ENCODE results near the gene DDA1.

The DDA1 gene

DNA sequence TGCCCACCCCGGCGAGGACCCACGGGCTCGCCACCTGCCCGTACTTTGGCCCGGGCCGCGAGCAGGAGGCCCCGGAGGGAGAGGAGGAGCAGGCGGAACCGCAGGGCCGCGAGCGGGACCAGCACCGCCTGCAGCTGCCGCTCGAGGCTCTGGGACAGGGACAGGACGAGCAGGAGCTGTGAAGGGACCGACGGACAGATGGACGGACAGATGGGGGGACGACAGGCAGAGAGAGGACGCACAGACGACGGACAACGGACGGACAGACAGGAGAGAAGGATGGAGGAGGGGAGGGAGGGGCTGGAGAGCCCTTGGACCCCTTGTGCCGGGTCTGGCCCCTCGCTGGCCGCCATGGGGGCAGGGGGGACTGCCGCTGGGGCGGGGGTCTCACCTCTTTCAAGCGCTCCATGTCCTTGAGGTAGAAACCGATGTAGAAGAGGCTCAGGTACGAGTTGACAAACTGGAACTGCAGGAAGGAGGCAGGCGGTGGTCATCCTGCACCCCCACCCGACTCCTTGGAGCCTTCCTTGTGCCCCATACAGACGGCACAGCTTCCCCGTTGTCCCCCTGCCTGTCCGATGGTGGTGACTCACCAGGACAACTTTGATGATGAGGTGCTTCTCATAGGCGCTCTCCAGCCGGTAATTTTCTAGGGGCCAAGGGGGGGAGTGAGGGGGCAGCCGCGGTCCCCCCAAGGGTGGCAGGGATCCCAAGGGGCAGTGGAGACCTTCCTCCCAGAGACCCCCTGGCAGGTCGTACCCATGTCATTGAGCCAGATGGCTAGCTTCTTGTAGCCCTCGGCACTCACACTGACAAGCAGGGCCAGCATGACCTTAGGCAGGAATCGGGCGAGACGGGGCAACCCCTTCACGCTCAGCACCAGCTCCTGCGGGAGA is 20.3 kb downstream of the DDA1 start:
- no peak for DNase-seq (ENCODE audit: low read depth in 2 of 2)

DNA sequence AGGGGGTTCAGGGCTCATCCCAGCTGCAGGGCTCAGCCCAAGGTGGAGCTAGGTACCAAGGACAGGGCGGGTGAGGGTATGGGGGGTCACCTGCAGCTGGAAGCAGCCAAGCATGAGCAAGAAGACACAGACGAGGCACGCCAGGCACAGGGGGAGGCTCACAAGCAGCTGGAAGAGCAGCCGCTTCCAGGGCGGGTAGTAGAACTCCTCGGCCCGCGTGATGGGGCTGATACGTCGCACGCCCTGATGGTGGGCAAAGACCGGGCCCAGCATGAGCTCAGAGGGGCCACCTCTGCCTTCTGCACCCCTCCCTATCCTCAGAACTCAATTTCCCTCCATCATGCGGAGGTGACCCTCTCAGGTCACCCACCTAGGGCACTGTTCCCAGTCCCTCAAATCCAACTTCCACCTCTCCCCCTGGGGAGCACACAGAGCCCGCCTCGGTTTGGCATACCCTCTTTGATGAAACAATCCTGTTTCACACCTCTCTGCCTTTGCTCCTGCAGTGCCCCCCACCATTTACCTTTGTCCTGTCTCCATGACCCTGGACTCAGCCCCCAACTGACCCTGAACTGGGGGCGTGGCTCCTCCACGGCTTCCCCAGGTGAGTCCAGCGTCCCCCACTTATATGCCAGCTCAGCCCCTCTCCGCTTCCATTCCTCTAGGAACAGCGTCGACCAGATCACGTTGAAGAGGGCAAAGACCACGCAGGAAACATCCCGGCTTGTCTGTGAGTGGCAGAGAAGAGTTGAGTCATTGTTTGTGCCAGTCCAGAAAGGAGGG is 21.1 kb downstream of the DDA1 start:
- no peak for DNase-seq (ENCODE audit: low read depth in 2 of 2)

DNA sequence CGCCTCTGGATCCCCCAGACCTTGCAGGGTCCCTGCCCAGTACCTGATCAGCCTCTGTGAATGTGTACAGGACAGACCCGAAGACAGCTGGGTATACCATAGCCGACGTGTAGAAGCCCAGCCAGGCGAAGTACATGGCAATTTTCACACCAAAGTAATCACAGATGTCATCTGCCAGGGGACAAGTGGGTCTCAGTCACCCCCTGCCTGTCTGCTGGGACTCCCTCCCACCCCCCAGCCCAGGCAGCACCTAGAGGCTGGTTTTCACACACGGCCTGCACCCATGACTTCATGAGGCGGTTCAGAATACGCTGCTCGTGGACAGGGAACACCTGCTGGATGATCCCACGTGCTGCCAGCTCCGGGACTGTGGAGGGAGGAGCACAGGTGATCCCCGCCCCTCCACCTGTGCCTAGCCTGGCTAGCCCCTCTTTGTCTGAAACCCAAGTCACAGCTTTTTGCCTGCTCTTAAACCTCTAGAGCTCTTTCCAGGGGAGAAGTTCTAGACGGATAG is 21.7 kb downstream of the DDA1 start:
- no peak for DNase-seq (ENCODE audit: low read depth in 2 of 2)

DNA sequence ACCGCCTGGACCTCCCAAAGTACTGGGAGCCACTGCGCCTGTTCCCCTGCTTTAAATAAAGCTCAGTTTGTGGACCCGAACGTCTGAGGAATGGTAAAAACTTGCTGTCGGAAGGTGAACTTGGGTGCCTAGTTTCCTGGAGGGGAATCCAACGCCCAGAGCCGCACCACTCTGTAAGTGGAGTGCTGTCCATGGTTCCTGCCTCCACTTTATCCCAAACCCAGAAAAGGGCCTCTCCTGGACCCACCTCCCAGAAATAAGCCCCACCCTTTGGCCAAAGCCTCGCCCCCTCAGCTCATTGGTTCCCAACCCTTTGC is 23.0 kb downstream of the DDA1 start:
- no peak for DNase-seq (ENCODE audit: low read depth in 2 of 2)

DNA sequence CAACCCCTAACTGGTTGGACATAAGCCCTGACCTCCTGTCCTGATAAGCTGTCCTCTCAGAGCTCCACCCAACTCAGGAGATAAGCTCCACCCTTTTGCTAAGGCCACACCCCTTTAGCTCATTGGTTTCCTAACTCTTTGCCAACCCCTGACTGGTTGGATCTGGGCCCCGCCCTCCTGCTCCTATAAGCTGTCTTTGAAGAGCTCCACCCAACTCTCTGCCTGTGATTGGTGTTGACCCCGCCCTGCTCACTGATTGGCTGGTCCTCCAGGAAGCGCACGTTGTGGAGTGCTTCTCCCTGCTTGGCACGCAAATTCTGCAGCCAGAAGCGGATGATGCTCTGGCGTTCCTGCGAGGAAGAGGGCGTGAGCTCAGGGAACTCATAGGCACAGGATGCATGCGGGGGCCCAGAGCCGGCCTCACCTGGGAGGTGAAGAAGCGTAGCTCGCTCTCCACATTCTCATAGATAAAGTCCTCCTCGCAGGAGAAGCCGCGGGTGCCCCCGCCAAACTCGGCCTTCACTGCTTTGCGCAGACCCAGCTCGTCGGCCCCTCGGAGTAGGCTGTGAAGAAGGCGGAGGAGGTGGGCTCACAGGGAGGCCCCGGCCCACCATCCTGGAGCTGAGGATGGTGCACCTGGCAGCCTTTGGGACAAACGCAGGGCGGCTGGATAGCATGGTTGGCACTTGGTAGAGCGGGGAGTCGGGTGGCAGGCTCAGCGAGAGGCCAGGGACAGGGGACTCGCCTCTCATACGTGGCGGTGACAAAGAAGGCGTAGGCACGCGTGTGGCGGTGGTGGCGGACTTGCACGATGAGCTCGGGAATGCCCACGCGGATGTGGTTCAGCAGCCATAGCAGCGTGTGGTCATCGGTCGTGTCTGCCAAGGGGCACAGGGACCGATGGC is 23.6 kb downstream of the DDA1 start:
- no peak for DNase-seq (ENCODE audit: low read depth in 2 of 2)

DNA sequence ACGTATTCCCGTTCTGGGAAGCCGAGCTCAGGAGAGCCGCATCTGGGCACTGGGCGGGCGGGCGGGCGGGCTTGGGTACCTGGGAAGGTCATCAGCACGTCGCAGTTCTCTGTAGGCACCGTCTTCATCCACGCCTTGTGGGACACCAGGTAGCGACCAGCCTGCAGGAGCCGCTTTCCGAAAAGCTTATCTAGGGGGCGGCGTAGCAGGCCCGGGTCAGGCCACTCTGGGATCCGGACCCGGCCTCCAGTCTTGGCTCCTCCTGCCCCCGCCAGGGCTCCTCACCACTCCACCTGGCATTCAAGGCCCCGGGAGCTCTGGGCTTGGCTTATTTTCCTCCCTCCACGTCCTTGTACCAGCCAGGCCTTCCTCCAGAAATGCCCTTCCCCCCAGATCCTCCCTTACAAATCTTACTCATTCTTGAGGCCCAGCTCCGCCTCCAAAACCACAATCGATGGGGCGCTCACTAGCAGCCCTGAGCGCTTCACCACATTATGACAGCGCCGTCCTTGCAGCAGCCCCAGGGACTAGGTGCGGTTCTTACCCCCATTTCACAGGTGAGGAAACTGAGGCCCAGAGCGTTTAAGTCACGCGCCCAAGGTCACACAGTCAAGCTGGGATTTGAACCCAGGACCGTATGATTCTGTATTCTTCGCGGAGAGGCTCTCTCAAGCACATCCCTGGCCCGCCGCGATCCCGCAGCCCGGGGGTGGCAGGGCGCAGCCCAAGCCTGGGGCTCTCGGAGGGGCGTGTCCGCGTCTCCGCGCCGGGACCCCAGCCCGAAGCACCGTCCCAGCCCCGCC is 24.4 kb downstream of the DDA1 start:
- DNase-seq (ENCODE audit: low read depth in 2 of 2), result peak; percentile 45 to 53

DNA sequence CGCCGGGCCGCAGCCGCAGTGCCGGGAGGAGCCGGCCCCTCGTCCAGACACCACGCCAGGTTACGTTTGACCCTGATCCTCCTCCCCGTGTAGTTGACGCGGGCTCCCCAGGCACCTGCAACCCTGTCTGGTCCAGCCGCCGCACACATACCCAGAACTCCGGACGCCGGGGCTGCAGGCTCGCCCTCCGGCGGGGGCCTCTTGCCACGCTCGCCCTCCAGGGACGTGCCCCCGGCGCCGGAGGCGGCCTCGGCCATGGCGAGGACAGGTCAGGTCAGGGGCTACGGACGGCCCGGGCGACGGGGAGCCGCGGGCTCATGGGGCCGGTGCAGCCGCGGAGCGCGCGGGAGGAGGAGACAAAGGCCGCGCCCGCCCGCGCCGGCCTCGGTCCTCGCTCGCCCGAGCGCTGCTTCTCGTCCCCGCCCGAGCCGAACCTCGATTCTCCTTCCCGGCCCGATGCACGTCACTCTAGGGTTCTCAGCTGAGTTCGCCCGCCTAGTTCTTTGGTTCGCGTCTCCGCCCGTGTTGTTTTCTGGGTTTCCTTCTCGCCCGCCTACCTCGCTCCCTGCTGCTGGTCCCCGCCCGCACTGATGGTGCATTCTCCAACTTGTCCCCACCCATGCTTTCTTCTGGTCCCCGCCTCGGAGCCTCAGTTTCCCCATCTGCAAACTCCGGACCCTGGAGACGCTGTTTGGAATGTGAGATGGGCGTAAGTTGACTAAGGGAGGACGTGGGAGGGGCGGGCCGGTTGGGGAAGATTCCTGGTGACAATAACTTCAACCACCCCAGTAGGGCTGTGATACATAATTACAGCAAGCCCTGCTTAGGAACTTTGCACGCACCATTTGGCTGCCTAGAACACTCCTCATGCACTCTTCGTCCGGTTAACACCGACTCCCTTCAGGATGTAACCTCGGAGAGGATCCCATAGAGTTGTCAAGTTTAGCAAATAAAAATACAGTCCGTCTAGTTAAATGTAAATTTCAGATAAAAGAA is 25.3 kb downstream of the DDA1 start, which contains the start of gene ANO8:
ANO8 (minus strand) TSS at position 442 of the 996 bp plus-strand sequence; CDS start at position 257, 185 bp downstream.
- DNase-seq (ENCODE audit: low read depth in 2 of 2), result peak; percentile 86 to 91

DNA sequence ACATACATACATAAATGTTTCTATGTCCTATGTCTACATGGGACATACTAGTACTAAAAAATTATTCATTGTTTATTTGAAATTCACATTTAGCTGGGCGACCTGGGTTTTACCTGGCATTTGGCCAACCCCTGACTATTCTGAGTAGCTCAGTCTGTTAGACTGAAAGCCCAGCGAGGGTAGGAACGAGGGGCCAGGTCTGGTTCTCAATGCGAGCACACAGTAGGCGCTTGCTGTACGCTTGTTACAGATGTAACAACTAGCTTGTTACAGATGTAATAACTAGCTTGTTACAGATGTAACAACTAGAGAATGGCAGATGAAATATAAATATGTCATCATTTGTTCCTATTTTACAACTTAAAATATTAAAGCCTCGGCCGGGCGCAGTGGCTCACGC is 26.2 kb downstream of the DDA1 start:
- DNase-seq (ENCODE audit: low read depth in 2 of 2), result no peak

DNA sequence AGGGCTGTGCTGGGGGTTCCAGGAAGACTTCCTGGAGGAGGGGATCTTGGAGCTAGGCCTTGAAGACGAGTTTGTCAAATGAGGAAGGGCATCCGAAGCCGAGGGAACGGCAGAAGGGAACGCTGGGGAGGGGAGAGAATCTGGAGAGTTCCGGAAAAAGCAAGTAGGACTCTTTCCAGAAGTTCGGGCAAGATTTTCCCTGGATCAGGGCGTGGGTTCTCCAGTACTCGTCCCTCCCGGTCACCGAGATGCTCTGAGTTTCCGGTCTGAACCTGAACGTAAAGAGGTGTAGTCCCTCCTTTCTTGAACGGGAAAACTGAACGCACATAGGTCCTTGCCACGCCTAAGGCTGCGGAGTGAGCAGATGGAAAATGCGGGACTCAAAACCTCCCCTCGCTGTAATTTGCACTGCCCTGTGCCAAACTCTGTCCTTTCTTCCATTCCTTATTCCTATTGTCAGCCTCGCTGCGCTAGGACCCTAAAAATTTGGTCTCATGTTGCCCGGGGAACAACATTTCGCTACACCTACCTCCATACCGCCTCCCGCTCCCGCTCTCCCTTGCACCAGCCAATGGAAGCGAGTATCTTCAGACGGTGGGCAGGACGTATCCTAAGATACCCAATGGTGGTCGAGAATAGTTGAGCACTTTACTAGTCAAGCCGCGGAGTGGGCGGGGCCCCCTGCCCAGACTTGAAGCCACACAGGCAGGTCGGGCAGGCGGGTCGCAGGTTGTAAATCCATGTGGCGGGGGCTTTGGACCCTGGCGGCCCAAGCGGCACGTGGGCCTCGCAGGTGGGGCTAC is 27.7 kb downstream of the DDA1 start, which contains the start of gene GTPBP3:
GTPBP3 (plus strand) TSS at position 682 of the 803 bp plus-strand sequence; CDS start at position 741, 59 bp downstream.
- peak; percentile 91 to 93 for DNase-seq (ENCODE audit: low read depth in 2 of 2)

DNA sequence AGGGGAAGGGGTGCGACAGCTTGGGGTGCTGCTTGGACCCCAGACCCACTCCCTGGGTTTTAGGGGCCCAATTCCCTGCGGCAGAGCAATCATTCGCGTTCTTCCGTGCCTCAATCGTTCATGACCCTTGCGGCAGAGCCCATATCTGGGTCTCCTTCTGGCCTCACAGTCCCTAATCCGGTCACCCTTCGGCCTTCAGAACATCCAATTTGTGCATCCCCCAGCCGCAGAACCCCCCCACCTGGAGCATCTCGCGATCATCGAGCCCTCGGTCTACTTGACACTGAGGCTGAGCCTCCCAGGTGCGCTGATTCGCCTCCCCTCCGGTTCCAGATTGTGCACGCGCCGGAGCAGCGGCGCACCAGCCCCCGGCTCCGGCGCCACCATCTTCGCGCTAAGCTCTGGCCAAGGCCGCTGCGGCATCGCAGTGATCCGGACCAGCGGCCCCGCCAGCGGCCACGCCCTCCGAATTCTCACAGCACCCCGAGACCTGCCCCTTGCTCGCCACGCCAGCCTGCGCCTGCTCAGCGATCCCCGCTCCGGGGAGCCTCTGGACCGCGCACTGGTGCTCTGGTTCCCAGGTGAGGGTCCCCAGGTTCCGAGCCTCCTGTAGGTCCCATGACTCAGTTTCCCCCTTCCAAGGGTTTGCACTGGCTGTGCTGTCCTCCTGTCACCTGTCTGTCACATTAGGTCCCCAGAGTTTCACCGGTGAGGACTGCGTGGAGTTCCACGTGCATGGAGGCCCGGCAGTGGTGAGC is 28.5 kb downstream of the DDA1 start:
- DNase-seq (ENCODE audit: low read depth in 2 of 2), result no peak

DNA sequence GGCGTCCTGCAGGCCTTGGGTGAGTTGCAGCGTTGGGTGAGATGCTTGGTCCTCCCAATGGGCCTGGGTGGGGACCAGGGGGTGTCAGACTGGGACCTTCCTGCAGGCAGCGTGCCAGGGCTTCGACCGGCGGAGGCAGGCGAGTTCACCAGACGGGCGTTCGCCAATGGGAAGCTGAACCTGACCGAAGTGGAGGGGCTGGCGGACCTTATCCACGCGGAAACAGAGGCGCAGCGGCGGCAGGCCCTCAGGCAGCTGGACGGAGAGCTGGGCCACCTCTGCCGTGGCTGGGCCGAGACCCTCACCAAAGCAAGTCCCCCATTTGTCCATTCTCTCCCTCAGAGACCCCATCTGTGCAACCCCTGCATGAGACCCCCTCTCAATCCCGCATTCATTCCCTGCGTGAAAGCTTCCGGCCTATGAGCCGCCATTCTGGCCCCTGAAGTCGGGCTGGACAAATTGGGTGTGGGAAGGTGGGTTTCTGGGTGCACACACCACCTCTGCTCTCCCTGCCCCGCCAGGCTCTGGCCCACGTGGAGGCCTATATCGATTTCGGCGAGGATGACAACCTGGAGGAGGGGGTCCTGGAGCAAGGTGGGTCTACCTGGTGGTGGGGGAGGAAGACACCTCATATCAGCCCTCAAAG is 29.2 kb downstream of the DDA1 start:
- no peak for DNase-seq (ENCODE audit: low read depth in 2 of 2)

DNA sequence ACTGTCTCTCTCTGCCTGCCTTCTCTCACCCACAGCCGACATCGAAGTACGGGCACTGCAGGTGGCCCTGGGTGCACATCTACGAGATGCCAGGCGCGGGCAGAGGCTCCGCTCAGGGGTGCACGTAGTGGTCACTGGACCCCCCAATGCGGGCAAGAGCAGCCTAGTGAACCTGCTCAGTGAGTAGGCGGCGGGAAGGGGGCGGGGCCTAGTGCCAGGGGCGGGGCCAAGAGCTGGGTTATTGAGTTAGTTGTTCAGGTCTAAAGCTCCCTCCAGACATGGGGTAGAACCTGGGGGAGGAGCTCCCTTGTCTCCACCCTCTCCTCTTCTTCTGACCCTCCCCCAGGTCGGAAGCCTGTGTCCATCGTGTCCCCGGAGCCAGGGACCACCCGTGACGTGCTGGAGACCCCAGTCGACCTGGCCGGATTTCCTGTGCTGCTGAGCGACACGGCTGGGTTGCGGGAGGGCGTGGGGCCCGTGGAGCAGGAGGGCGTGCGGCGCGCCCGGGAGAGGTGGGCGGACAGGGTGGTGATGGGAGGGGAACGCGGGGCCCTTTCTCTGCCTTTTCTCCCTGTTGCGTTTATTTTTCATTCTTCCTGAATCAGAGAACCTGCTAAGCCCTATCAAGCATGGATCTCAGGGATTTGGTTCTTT is 29.9 kb downstream of the DDA1 start:
- DNase-seq (ENCODE audit: low read depth in 2 of 2), result no peak

DNA sequence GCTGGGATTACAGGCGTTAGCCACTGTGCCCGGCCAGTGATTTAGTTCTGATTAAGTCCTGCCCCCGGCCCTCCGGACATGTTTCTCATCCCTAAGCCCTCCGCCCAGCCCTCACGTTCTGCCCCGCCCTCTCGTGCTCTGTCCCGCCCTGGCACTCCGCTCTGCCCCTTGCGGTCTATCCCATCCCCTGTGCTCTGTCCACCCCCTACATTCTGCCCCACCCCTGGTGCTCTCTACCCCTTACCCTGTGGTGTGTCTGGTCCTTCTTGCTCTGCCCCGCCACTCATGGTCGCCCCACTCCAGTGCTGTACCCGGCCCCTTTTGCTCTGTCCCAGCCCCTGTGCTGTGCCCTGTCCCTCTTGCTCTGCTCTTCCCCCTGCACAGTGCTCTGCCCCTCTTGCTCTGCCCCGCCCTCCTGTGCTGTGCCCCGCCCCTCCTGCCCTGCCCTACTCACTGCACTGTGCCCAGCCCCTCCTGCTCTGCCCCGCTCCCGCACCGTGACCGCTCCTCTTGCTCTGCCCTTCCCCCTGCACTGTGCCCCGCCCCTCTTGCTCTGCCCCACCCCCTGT is 31.0 kb downstream of the DDA1 start:
- DNase-seq (ENCODE audit: low read depth in 2 of 2), result no peak

DNA sequence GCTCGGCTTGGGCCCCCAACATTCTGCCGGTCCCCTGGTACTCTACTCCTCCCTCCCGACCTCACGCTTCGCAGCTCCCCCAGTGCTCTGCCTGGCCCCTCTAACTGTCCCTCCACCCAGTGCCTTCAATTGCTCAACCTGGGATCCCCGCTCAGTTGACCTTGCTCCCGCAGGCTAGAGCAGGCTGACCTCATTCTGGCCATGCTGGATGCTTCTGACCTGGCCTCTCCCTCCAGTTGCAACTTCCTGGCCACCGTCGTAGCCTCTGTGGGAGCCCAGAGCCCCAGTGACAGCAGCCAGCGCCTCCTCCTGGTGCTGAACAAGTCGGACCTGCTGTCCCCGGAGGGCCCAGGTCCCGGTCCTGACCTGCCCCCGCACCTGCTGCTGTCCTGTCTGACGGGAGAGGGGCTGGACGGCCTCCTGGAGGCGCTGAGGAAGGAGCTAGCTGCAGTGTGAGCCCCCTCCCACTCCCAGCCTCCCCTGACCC is 31.6 kb downstream of the DDA1 start:
- DNase-seq (ENCODE audit: low read depth in 2 of 2), result no peak

DNA sequence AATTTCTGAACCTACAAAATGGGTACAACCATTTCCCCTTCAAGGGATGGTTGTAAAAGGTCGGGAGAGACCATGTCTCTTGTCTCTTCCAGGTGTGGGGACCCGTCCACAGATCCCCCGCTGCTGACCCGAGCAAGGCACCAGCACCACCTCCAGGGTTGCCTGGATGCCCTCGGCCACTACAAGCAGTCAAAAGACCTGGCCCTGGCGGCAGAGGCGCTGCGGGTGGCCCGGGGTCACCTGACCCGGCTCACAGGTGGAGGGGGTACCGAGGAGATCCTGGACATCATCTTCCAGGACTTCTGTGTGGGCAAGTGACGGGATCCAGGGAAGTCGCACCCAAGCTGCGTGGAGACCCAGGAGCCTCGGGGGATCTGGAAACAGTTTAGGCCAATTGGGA is 32.0 kb downstream of the DDA1 start:
- DNase-seq (ENCODE audit: low read depth in 2 of 2), result no peak

DNA sequence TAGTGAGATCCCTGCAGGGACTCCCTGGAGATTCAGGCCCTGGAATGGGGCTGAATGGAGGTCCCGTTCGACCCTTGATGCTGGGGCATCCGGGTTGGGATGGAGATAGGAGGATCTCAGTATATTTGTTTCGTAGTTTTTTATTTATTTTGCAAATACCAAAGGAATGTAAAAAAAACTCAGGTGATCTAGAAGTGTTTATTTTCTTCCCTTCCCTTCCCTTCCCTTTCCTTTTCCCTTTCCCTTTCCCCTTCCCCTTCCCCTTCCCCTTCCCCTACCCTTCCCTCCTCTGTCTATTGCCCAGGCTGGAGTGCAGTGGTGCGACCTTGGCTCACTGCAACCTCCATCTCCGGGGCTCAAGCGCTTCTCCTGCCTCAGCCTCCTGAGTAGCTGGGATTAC is 32.5 kb downstream of the DDA1 start:
- DNase-seq (ENCODE audit: low read depth in 2 of 2), result no peak
